Peyer's patch (tissue), 4 donors: ENCODE results near the gene CSPG4. TPM values are rescaled to one million over a fixed set of nuclear protein-coding genes. Genes with fewer than 3 reads are reported as not detected.
"Not testable (repeated sequence)": the region's sequence is repeated elsewhere in the genome, so short reads cannot be mapped to it uniquely, and the experiment has no call there.

ENCODE experiments used
- DNase-seq, 3 donors: peaks; one replicate each; pipeline ENCODE4 v3.0.0-alpha.2; 2017 to 2019
- H3K27ac ChIP-seq, 4 donors: fragments of 200-600 bp; sonication (generic); one replicate each; pipeline ENCODE4 v1.5.1; 2016 to 2019
- H3K27me3 ChIP-seq, 2 donors: fragments of 200-600 bp; sonication (generic); one replicate each; pipeline ENCODE4 v1.5.1; 2019
- H3K36me3 ChIP-seq, 3 donors: fragments of 200-600 bp; sonication (generic); one replicate each; pipeline ENCODE4 v1.5.1; 2016 to 2019
- H3K4me1 ChIP-seq, 4 donors: fragments of 200-600 bp; sonication (generic); one replicate each; pipeline ENCODE4 v1.5.1; 2016 to 2019
- H3K4me3 ChIP-seq, 4 donors: fragments of 200-600 bp; sonication (generic); 1 replicate in 3 of 4; 2 replicates in 1 of 4; pipeline ENCODE4 v1.5.1; 2016 to 2019; ENCODE audit warnings: mild to moderate bottlenecking in 1 of 4
- H3K9me3 ChIP-seq, 4 donors: fragments of 200-600 bp; sonication (generic); one replicate each; pipeline ENCODE4 v1.5.1; 2016 to 2019; ENCODE audit warnings: mild to moderate bottlenecking in 1 of 4
- CTCF ChIP-seq, 6 experiments: fragments of 450-650 bp in 4 of 6; fragments of 200-600 bp in 2 of 6; sonication (generic) in 1 of 6; IDR thresholded peaks; one replicate each; pipeline ENCODE4 v1.5.1; 2017 to 2019; ENCODE audit warnings: antibody characterized with exemption in 6 of 6, mild to moderate bottlenecking in 3 of 6, moderate library complexity in 1 of 6
- POLR2A ChIP-seq, 2 donors: fragments of 450-650 bp; IDR thresholded peaks; one replicate each; pipeline ENCODE4 v1.5.1; 2017; ENCODE audit warnings: antibody characterized with exemption in 2 of 2, mild to moderate bottlenecking in 2 of 2, moderate library complexity in 2 of 2
- total RNA-seq, 4 donors: library from RNA; depleted of rRNA; stranded (reverse); fragments of >200 nt; gene quantifications; one replicate each; pipeline ENCODE4 v1.1.0, GENCODE V29; 2016

The CSPG4 gene
- total RNA-seq, 4 donors from 2014 or later = 2.8 to 15.7 (median 6.3) TPM

- no peak overlapping the region for H3K27ac ChIP-seq
- peaks cover 0 to 33% (median 2%) of the 10 kb centered on the region in 4 donors for H3K4me1 ChIP-seq
- TF ChIP-seq POLR2A (IDR thresholded peaks at IDR 0.05) (no peak), CTCF (IDR thresholded peaks at IDR 0.05) (no peak)
- H3K4me3 ChIP-seq = no peak overlapping the region
- H3K9me3 ChIP-seq = no peaks in the 10 kb centered on the region
- DNase-seq = no peak
- no peaks in the 10 kb centered on the region for H3K27me3 ChIP-seq
- no peaks in the 10 kb centered on the region for H3K36me3 ChIP-seq
These were observed 21.4 kb upstream of the CSPG4 start for GRCh38 chr15:75733761-75734651.

- peaks cover 0 to 24% (median 0%) of the 10 kb centered on the region in 4 donors for H3K4me1 ChIP-seq
- H3K4me3 ChIP-seq = no peak overlapping the region
- no peaks in the 10 kb centered on the region for H3K36me3 ChIP-seq
- TF ChIP-seq CTCF (IDR thresholded peaks at IDR 0.05) = peak; percentile 75 to 84 (median 81)
- TF ChIP-seq POLR2A (IDR thresholded peaks at IDR 0.05) = no peak
- no peaks in the 10 kb centered on the region for H3K9me3 ChIP-seq
- H3K27ac ChIP-seq = peak overlapping the region in 2 of 4 donors; percentile 41 to 52
- peak; percentile 44 to 86 (median 77) for DNase-seq
- no peaks in the 10 kb centered on the region for H3K27me3 ChIP-seq
These were observed 20.3 kb upstream of the CSPG4 start for GRCh38 chr15:75732809-75733451.

- no peaks in the 10 kb centered on the region for H3K9me3 ChIP-seq
- no peak for DNase-seq
- peaks cover 0 to 18% (median 0%) of the 10 kb centered on the region in 4 donors for H3K4me1 ChIP-seq
- no peaks in the 10 kb centered on the region for H3K36me3 ChIP-seq
- H3K27ac ChIP-seq = peak overlapping the region in 2 of 4 donors; percentile 41 to 52
- no peaks in the 10 kb centered on the region for H3K27me3 ChIP-seq
- TF ChIP-seq POLR2A (IDR thresholded peaks at IDR 0.05) (no peak), CTCF (IDR thresholded peaks at IDR 0.05) (no peak)
- peak overlapping the region in 1 of 4 donors; percentile 4 for H3K4me3 ChIP-seq
These were observed 19.6 kb upstream of the CSPG4 start for GRCh38 chr15:75732177-75732808.

- Histone ChIP-seq H3K9me3 (no peaks in the 10 kb centered on the region), H3K4me3 (peak overlapping the region in 1 of 4 donors; percentile 4), H3K27ac (peak overlapping the region in 2 of 4 donors; percentile 41 to 62), H3K4me1 (peaks cover 0 to 17% (median 0%) of the 10 kb centered on the region in 4 donors), H3K27me3 (no peaks in the 10 kb centered on the region), H3K36me3 (no peaks in the 10 kb centered on the region)
- DNase-seq = peak in 1 of 3 donors; percentile 48
- TF ChIP-seq CTCF (IDR thresholded peaks at IDR 0.05) (no peak), POLR2A (IDR thresholded peaks at IDR 0.05) (no peak)
These were observed 18.9 kb upstream of the CSPG4 start for GRCh38 chr15:75731248-75732151.

DNA sequence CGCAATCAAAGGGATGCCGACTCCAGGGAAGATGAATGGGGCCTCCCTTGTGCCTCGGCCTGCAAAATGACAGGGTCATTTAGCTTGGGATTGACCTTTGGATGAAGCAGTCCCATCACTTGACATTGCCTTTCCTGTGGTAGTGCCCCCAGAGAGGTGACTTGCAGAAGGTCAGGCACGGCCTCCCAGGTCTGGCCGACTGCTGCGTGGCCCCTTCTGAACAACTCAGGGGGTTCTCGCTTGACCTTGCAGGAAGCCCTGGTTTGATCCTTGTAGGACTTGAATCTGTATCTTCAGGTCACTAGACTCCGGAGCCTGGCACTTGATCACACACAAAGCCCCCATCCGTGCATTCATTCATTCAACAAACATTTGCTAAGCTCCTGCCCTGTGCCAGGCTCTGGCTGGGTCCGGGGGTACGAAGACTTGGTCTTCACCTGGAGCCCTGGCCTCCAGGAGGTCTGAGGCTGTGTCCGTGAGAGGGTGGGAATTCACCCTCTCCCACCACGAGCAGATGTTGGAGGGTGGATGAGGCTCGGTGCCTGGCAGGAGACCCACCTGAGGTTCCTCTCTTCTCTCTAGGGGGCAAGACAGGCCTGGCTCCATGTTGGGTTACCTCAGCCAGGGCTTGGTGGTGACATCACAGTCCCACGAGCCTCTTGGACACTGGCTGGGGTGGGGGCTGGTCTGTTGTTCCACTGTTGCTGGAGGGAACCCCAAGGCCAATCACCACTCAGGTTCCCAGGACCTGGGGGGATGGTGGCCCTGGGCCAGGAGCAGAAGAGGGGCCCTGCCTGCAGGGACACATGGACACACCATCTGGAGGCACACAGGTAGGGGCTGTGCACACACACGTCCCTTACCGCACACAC lies 18.0 kb upstream of the CSPG4 start:
- not testable (repeated sequence) for H3K27me3 ChIP-seq, DNase-seq, H3K27ac ChIP-seq, H3K4me3 ChIP-seq, H3K36me3 ChIP-seq, H3K9me3 ChIP-seq
- peaks cover 0 to 17% (median 0%) of the 10 kb centered on the region in 4 donors for H3K4me1 ChIP-seq
